ENCODE data around the gene RPS19BP1.

RPS19BP1 gene

GRCh38 chr22:39496131-39496838, 36.3 kb downstream of the RPS19BP1 start:
- Mint-ChIP-seq H3K4me1 (peaks cover 17% of the 10 kb centered on the region), H3K27me3 (no peaks in the 10 kb centered on the region), H3K9me3 (no peaks in the 10 kb centered on the region), H3K36me3 (no peaks in the 10 kb centered on the region), H3K27ac (peak overlapping the region; percentile 35), H3K4me3 (no peak overlapping the region)

DNA sequence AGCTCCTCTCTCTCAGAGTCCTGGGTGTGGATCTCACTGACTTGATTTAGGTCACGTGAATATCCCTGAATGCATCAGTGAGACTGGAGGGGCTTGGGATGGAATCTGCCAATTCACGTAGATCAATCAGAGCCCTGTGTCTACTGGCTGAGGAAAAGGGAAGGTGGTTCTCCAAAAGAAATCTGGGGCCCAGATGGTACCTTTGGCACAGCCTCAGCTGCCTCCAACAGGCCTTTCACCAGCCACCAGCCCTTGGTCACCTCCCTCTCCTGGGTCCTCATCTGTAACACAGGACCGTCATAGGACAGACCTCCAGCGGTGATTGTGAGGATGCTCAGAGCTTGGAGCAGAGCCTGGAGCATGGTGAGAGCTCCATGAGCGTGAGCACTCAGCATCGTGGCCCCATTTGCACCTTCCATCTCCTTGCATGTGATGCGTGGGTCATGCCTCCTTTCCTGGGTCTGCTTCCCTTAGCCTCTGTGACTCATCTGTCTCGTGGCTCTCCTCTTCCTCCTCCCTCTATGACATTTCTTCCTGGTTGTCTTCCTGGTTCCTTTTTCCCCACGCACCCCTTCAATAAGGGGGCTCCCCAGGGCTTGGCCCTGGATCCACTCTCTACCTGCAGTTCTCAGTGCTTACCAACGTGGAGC, 38.0 kb downstream of the RPS19BP1 start:
- Mint-ChIP-seq H3K27ac (peak overlapping the region; percentile 74), H3K36me3 (no peaks in the 10 kb centered on the region), H3K4me3 (no peak overlapping the region), H3K4me1 (peaks cover 25% of the 10 kb centered on the region), H3K27me3 (no peaks in the 10 kb centered on the region), H3K9me3 (no peaks in the 10 kb centered on the region)

DNA sequence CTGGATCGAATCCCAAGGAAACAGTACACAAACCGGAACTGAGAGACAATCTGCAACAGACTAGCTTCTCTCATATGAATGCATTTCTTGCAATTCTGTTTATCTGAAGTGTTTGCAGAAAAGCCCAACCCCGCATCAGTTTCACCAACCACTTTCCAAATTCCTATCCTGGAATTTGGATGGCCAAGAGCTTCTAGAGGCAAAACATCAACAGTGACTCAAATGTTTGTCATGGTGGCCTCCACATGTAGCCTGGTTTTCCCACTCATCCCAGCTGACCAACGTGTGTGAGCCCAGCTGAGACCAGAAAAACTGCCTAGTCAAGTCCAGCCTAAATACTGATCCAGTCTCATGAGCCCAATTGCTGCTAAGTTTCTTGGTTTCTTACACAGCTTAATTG, 38.8 kb downstream of the RPS19BP1 start:
- Mint-ChIP-seq H3K9me3 (no peaks in the 10 kb centered on the region), H3K27ac (peak overlapping the region; percentile 32), H3K4me3 (no peak overlapping the region), H3K27me3 (no peaks in the 10 kb centered on the region), H3K4me1 (peaks cover 25% of the 10 kb centered on the region), H3K36me3 (no peaks in the 10 kb centered on the region)

GRCh38 chr22:39492186-39492585, 40.4 kb downstream of the RPS19BP1 start:
- Mint-ChIP-seq H3K36me3 (no peaks in the 10 kb centered on the region), H3K27me3 (no peaks in the 10 kb centered on the region), H3K27ac (no peak overlapping the region), H3K4me1 (peaks cover 22% of the 10 kb centered on the region), H3K4me3 (no peak overlapping the region), H3K9me3 (no peaks in the 10 kb centered on the region)

DNA sequence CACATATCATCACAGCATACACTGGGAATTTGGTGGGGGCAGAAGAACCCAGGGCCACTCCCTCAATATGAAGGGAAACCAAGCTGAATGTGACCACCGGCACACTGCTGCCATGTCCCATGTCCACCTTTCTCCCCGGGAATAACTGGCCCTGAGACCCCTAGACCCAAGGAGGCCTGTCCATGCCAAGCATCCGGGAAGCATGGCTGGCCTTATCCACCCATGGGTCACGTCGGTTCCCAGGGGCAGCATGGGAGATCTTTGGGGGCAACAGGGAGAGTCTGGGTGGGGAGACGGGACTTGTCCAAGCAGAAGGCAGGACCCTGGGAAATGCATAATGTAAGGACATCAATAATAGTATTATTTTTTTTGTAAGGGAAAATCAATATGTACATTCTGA, 40.9 kb downstream of the RPS19BP1 start:
- Mint-ChIP-seq H3K27me3 (no peaks in the 10 kb centered on the region), H3K9me3 (no peaks in the 10 kb centered on the region), H3K4me3 (no peak overlapping the region), H3K27ac (no peak overlapping the region), H3K36me3 (no peaks in the 10 kb centered on the region), H3K4me1 (peaks cover 22% of the 10 kb centered on the region)

DNA sequence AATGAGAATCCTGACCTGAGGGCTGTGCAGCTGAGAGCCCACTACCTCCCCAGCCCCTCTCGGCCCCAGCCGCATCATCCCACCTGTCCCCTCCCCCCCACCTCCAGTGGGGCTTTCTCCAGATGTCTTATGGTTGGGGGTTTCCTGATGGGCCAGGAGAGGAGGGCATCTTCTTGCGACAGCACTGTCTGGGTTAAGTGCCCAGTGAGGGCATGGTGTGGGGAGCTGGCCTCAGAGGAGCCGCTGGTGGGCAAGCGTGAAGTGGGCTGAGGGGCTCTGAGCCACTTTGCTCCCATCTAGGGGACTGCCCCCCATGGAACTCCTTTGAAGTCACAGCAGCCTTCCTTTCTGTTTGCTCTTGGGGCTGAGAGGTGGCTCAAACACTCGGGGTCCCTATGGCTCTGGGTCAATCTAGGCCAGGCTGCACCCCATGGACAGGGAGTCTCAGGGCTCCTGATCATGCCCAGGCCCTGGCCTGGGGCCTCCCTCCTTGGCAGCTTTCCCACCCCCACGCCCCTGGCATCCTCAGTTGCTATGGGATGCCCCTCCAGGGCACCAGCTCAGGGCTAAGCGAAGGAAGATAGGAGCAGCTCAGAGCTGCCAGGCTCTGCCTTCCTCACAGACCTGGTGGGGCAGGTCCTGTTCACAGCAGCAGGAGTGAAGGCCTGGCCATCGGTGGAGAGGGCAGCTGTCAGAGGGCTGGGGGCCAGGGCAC, 41.4 kb downstream of the RPS19BP1 start:
- Mint-ChIP-seq H3K27me3 (no peaks in the 10 kb centered on the region), H3K36me3 (no peaks in the 10 kb centered on the region), H3K4me3 (no peak overlapping the region), H3K27ac (no peak overlapping the region), H3K4me1 (peaks cover 16% of the 10 kb centered on the region), H3K9me3 (no peaks in the 10 kb centered on the region)

GRCh38 chr22:39490135-39490798, 42.3 kb downstream of the RPS19BP1 start:
- Mint-ChIP-seq H3K9me3 (no peaks in the 10 kb centered on the region), H3K27ac (peak overlapping the region; percentile 24), H3K36me3 (no peaks in the 10 kb centered on the region), H3K4me3 (peak overlapping the region; percentile 23), H3K27me3 (no peaks in the 10 kb centered on the region), H3K4me1 (peaks cover 15% of the 10 kb centered on the region)

DNA sequence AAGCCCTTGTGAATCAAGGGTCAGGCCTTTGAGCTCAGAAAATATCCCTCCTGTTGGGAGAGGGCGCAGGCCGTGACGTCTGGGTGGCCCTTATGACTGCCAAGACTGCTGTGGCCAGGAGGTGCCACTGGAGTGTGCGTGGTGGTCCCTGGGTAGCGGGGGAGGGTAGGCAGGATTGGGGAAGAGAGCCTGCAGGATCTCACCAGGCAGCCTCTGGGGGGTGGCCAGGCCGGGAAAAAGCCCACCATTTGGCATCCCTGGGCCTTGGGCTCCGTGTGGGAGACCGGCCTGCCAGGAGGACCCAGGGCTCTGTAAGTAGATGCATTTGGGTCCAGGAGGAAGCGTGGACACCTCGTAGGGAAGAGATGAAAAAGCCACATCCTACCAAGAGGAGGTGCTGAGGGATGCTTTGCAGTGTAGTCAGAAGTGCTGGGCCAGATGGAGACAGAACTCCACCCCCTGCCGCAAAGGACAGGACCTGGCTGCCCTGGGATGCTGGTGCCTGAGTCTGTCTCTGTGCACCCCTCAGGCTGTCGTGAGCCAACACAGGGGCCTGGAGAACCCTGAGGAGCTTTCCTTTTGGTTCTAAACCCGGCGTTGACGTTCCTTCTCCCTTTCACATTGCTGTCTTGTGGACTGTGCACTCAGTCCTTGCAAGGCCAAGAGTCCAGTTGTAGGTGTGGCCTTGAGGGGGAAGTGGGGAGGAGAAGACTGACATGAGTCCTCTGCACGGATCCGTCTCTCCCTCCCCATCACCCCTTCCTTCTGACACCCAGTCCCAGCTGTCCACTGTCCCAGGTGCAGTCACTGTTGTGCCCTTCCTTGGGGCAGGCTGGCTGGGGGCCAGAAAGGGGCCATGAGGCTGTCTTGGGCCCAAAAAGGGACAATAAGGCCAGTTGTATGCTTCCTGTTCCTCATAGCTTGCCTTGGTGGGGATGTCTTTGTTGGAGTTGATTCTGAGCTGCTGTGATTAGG, 43.2 kb downstream of the RPS19BP1 start:
- no peaks in the 10 kb centered on the region for H3K27me3 Mint-ChIP-seq
- peaks cover 15% of the 10 kb centered on the region for H3K4me1 Mint-ChIP-seq
- no peak overlapping the region for H3K27ac Mint-ChIP-seq
- H3K36me3 Mint-ChIP-seq = no peaks in the 10 kb centered on the region
- peak overlapping the region; percentile 23 for H3K4me3 Mint-ChIP-seq
- no peaks in the 10 kb centered on the region for H3K9me3 Mint-ChIP-seq

DNA sequence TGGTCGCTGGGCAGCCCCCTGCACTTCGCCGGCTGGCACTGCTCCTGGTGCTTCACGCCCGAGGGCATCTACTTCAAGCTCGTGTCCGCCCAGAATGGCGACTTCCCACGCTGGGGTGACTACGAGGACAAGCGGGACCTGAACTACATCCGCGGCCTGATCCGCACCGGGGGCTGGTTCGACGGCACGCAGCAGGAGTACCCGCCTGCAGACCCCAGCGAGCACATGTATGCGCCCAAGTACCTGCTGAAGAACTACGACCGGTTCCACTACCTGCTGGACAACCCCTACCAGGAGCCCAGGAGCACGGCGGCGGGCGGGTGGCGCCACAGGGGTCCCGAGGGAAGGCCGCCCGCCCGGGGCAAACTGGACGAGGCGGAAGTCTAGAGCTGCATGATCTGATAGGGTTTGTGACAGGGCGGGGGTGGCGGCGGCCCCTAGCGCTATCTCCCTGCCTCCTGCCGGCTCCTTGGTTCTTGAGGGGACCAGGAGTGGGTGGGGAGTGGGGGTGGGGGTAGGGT, 43.9 kb downstream of the RPS19BP1 start:
- no peaks in the 10 kb centered on the region for H3K36me3 Mint-ChIP-seq
- H3K27me3 Mint-ChIP-seq = no peaks in the 10 kb centered on the region
- H3K9me3 Mint-ChIP-seq = no peaks in the 10 kb centered on the region
- H3K27ac Mint-ChIP-seq = no peak overlapping the region
- peaks cover 15% of the 10 kb centered on the region for H3K4me1 Mint-ChIP-seq
- no peak overlapping the region for H3K4me3 Mint-ChIP-seq

DNA sequence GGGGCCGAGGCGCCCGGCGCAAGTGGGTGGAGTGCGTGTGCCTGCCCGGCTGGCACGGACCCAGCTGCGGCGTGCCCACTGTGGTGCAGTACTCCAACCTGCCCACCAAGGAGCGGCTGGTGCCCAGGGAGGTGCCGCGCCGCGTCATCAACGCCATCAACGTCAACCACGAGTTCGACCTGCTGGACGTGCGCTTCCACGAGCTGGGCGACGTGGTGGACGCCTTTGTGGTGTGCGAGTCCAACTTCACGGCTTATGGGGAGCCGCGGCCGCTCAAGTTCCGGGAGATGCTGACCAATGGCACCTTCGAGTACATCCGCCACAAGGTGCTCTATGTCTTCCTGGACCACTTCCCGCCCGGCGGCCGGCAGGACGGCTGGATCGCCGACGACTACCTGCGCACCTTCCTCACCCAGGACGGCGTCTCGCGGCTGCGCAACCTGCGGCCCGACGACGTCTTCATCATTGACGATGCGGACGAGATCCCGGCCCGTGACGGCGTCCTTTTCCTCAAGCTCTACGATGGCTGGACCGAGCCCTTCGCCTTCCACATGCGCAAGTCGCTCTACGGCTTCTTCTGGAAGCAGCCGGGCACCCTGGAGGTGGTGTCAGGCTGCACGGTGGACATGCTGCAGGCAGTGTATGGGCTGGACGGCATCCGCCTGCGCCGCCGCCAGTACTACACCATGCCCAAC, 44.6 kb downstream of the RPS19BP1 start:
- Mint-ChIP-seq H3K27ac (no peak overlapping the region), H3K4me3 (no peak overlapping the region), H3K4me1 (peaks cover 8% of the 10 kb centered on the region), H3K36me3 (no peaks in the 10 kb centered on the region), H3K27me3 (no peaks in the 10 kb centered on the region), H3K9me3 (no peaks in the 10 kb centered on the region)

DNA sequence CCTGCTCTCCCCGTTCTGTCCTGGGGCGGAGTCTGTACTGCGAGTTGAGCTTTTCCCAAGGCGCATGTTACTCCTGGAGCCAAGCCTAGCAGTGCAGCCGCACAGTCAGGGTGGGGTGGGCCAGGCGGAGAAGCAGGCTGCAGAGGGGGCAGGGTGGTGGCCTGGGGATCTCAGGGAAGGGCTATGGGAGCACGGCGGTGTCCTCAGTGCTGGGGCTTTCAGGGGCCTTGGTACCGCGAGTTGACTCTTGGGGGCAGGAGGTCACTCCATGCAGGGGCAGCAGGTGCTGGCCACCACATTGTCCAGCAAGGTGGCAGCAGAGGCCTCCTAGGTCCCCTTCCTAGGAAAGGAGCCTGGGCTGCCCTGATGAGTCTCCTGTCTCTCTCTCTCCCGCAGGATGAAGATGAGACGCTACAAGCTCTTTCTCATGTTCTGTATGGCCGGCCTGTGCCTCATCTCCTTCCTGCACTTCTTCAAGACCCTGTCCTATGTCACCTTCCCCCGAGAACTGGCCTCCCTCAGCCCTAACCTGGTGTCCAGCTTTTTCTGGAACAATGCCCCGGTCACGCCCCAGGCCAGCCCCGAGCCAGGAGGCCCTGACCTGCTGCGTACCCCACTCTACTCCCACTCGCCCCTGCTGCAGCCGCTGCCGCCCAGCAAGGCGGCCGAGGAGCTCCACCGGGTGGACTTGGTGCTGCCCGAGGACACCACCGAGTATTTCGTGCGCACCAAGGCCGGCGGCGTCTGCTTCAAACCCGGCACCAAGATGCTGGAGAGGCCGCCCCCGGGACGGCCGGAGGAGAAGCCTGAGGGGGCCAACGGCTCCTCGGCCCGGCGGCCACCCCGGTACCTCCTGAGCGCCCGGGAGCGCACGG, 45.4 kb downstream of the RPS19BP1 start:
- Mint-ChIP-seq H3K27ac (no peak overlapping the region), H3K4me3 (no peak overlapping the region), H3K27me3 (no peaks in the 10 kb centered on the region), H3K36me3 (no peaks in the 10 kb centered on the region), H3K4me1 (peaks cover 8% of the 10 kb centered on the region), H3K9me3 (no peaks in the 10 kb centered on the region)

GRCh38 chr22:39482768-39483167, 49.8 kb downstream of the RPS19BP1 start:
- Mint-ChIP-seq H3K36me3 (no peaks in the 10 kb centered on the region), H3K27me3 (no peaks in the 10 kb centered on the region)

GRCh38 chr22:39481595-39481994, 51.0 kb downstream of the RPS19BP1 start:
- Mint-ChIP-seq H3K9me3 (no peaks in the 10 kb centered on the region), H3K27ac (no peak overlapping the region), H3K4me3 (no peak overlapping the region), H3K36me3 (no peaks in the 10 kb centered on the region), H3K27me3 (no peaks in the 10 kb centered on the region), H3K4me1 (no peaks in the 10 kb centered on the region)

More at GRCh38 chr22:39482768-39483167, 49.8 kb downstream of the RPS19BP1 start:
- Mint-ChIP-seq H3K4me1 (no peaks in the 10 kb centered on the region), H3K4me3 (no peak overlapping the region), H3K9me3 (no peaks in the 10 kb centered on the region), H3K27ac (no peak overlapping the region)
